Activated T-helper 2 cell treated with anti-CD3 and anti-CD28 coated beads, Interferon-gamma antibody, Interleukin-2, Interleukin-4, amounts not matched to agents 10 μg/mL and 5 μg/mL and 100 μg/mL, durations not matched to agents 14 hours and 24 hours and 36 hours (primary cell): ENCODE measurements around the gene ACTL7A. TPM values are rescaled to one million over a fixed set of nuclear protein-coding genes. Genes with fewer than 3 reads are reported as not detected.

Source experiments
- total RNA-seq: library from RNA; stranded (reverse); gene quantifications from 2 replicates; pipeline ENCODE4 v1.2.3, GENCODE V29; 2022

Gene ACTL7A
- total RNA-seq, 1 donor from 2014 or later = not detected

Other genes with a start within 250 kb of the ACTL7A start
- gene ACTL7B, start 6.3 kb upstream of the ACTL7A start, total RNA-seq = 0.11 TPM in 1 of 2 replicates, not detected in the other
- 31.7 and 32.7 TPM in 2 replicates for gene ELP1, start 71.9 kb downstream of the ACTL7A start, total RNA-seq
- 11.6 and 12.2 TPM in 2 replicates for gene ABITRAM, start 72.1 kb downstream of the ACTL7A start, total RNA-seq
- 19.8 and 21.6 TPM in 2 replicates for gene CTNNAL1, start 151.2 kb downstream of the ACTL7A start, total RNA-seq